ENCODE measurements around the gene DST.
A peak's percentile ranks its signal among the peaks of the same experiment; 100 is the strongest.

Gene DST

GRCh38 chr6:56541741-56542360 is 100.8 kb downstream of the DST start:
- no peak for TF ChIP-seq CTCF (conservative IDR thresholded peaks at IDR 0.05; ENCODE audit: low read length)
- no peak for TF ChIP-seq EZH2phosphoT487 (IDR thresholded peaks at IDR 0.05; ENCODE audit: borderline replicate concordance)
- Histone ChIP-seq H4K20me1 (ENCODE audit: insufficient read depth, low read length, poor library complexity, severe bottlenecking) (no peaks in the 10 kb centered on the region), H3K36me3 (ENCODE audit: insufficient read depth, low read length) (no peaks in the 10 kb centered on the region), H2AFZ (ENCODE audit: low read length) (peak overlapping the region; percentile 88; the same call in 1 of the 2 replicates), H3K9me2 (replicated peaks; ENCODE audit: low read depth, low read length) (no peaks in the 10 kb centered on the region), H3K4me1 (ENCODE audit: insufficient read depth, low read length, poor library complexity, severe bottlenecking) (peaks cover 38% of the 10 kb centered on the region), H3K9ac (ENCODE audit: low read depth, low read length, poor library complexity, severe bottlenecking) (peak overlapping the region; percentile 73), H3K4me3 (ENCODE audit: low read length, poor library complexity, severe bottlenecking) (peak overlapping the region; percentile 73), H3K9me3 (ENCODE audit: insufficient read depth, low read depth, low read length) (no peaks in the 10 kb centered on the region), H3K27me3 (ENCODE audit: insufficient read depth, low read length, poor library complexity, severe bottlenecking) (no peaks in the 10 kb centered on the region), H3F3A (ENCODE audit: low read depth) (0 out of 2 replicates have a peak, but pooled peaks cover 4% of the 10 kb centered on the region), H3K79me2 (ENCODE audit: insufficient read depth, low read length) (peaks cover 26% of the 10 kb centered on the region), H3K4me2 (ENCODE audit: low read depth, low read length, poor library complexity, severe bottlenecking) (peak overlapping the region; percentile 75)

GRCh38 chr6:56541030-56541600 is 101.6 kb downstream of the DST start:
- Histone ChIP-seq H3K4me2 (ENCODE audit: low read depth, low read length, poor library complexity, severe bottlenecking) (peak overlapping the region; percentile 75), H3K36me3 (ENCODE audit: insufficient read depth, low read length) (no peaks in the 10 kb centered on the region), H2AFZ (ENCODE audit: low read length) (no peak overlapping the region), H3K27me3 (ENCODE audit: insufficient read depth, low read length, poor library complexity, severe bottlenecking) (no peaks in the 10 kb centered on the region), H3K9me3 (ENCODE audit: insufficient read depth, low read depth, low read length) (no peaks in the 10 kb centered on the region), H3K4me3 (ENCODE audit: low read length, poor library complexity, severe bottlenecking) (peak overlapping the region; percentile 73), H3K4me1 (ENCODE audit: insufficient read depth, low read length, poor library complexity, severe bottlenecking) (peaks cover 38% of the 10 kb centered on the region), H3K9ac (ENCODE audit: low read depth, low read length, poor library complexity, severe bottlenecking) (peak overlapping the region; percentile 73), H4K20me1 (ENCODE audit: insufficient read depth, low read length, poor library complexity, severe bottlenecking) (no peaks in the 10 kb centered on the region), H3F3A (ENCODE audit: low read depth) (0 out of 2 replicates have a peak, but pooled peaks cover 4% of the 10 kb centered on the region), H3K9me2 (replicated peaks; ENCODE audit: low read depth, low read length) (no peaks in the 10 kb centered on the region), H3K79me2 (ENCODE audit: insufficient read depth, low read length) (peaks cover 26% of the 10 kb centered on the region)
- no peak for TF ChIP-seq CTCF (conservative IDR thresholded peaks at IDR 0.05; ENCODE audit: low read length)
- no peak for TF ChIP-seq EZH2phosphoT487 (IDR thresholded peaks at IDR 0.05; ENCODE audit: borderline replicate concordance)

GRCh38 chr6:56540232-56541029 is 102.3 kb downstream of the DST start:
- Histone ChIP-seq H3F3A (ENCODE audit: low read depth) (0 out of 2 replicates have a peak, but pooled peaks cover 4% of the 10 kb centered on the region), H3K4me1 (ENCODE audit: insufficient read depth, low read length, poor library complexity, severe bottlenecking) (peaks cover 38% of the 10 kb centered on the region), H4K20me1 (ENCODE audit: insufficient read depth, low read length, poor library complexity, severe bottlenecking) (no peaks in the 10 kb centered on the region), H3K9ac (ENCODE audit: low read depth, low read length, poor library complexity, severe bottlenecking) (peak overlapping the region; percentile 73), H3K4me2 (ENCODE audit: low read depth, low read length, poor library complexity, severe bottlenecking) (peak overlapping the region; percentile 75), H3K36me3 (ENCODE audit: insufficient read depth, low read length) (no peaks in the 10 kb centered on the region), H3K4me3 (ENCODE audit: low read length, poor library complexity, severe bottlenecking) (peak overlapping the region; percentile 73), H3K9me2 (replicated peaks; ENCODE audit: low read depth, low read length) (no peaks in the 10 kb centered on the region), H3K9me3 (ENCODE audit: insufficient read depth, low read depth, low read length) (no peaks in the 10 kb centered on the region), H3K79me2 (ENCODE audit: insufficient read depth, low read length) (peaks cover 26% of the 10 kb centered on the region), H2AFZ (ENCODE audit: low read length) (no peak overlapping the region), H3K27me3 (ENCODE audit: insufficient read depth, low read length, poor library complexity, severe bottlenecking) (no peaks in the 10 kb centered on the region)
- TF ChIP-seq EZH2phosphoT487 (IDR thresholded peaks at IDR 0.05; ENCODE audit: borderline replicate concordance) (no peak), CTCF (conservative IDR thresholded peaks at IDR 0.05; ENCODE audit: low read length) (no peak)

Data from Loucy (cell line).